ENCODE measurements around the gene EYS. TPM values are rescaled to one million over a fixed set of nuclear protein-coding genes. Genes with fewer than 3 reads are reported as not detected.

Gene EYS
- total RNA-seq, 1 experiment from 2014 or later, result not detected

GRCh38 chr6:64041373-64041772 lies 1665.7 kb downstream of the EYS start (continued):
- TF ChIP-seq ZBTB33 (IDR thresholded peaks at IDR 0.05; ENCODE audit: extremely low read depth, insufficient replicate concordance, low read length), result no peak

GRCh38 chr6:64040113-64040512 lies 1666.9 kb downstream of the EYS start:
- H3K4me2 ChIP-seq (ENCODE audit: low read length), result no peak overlapping the region
- no TSS peak for BruUV-seq (replicated peaks)
- no peaks in the 10 kb centered on the region for H3K79me2 ChIP-seq (ENCODE audit: insufficient read depth, low read length)
- H3K27ac ChIP-seq (ENCODE audit: low read depth, low read length), result no peak overlapping the region
- RAD21 ChIA-PET (ENCODE audit: low non-redundant PET in 1 of 2, low total read pairs in 2 of 2, uncharacterized antibody in 2 of 2, unreplicated experiment in 2 of 2), result no interaction called here
- no peaks in the 10 kb centered on the region for H3K27me3 ChIP-seq (ENCODE audit: insufficient read depth, low read length)
- no peaks in the 10 kb centered on the region for H3K9me3 ChIP-seq (ENCODE audit: control insufficient read depth in 1 of 2, insufficient read depth in 1 of 2, low read depth in 1 of 2, low read length in 2 of 2)
- H4K20me1 ChIP-seq (ENCODE audit: insufficient read depth), result no peaks in the 10 kb centered on the region
- H3K36me3 ChIP-seq (ENCODE audit: control insufficient read depth in 1 of 2, insufficient read depth in 2 of 2, low read length in 2 of 2), result no peaks in the 10 kb centered on the region
- no peak overlapping the region for H3K4me3 ChIP-seq (replicated peaks in 1 of 2; ENCODE audit: low read depth in 1 of 2, low read length in 2 of 2)
- no peak overlapping the region for H2AFZ ChIP-seq (ENCODE audit: low read depth, low read length, poor library complexity, severe bottlenecking)
- intact Hi-C loops (cut with micrococcal nuclease), result no loop called here
- no peak overlapping the region for H3K9ac ChIP-seq (ENCODE audit: low read length)
- no peak for ATAC-seq
- no peak for TF ChIP-seq EZH2 (IDR thresholded peaks at IDR 0.05)
- TF ChIP-seq, protein P1, sequence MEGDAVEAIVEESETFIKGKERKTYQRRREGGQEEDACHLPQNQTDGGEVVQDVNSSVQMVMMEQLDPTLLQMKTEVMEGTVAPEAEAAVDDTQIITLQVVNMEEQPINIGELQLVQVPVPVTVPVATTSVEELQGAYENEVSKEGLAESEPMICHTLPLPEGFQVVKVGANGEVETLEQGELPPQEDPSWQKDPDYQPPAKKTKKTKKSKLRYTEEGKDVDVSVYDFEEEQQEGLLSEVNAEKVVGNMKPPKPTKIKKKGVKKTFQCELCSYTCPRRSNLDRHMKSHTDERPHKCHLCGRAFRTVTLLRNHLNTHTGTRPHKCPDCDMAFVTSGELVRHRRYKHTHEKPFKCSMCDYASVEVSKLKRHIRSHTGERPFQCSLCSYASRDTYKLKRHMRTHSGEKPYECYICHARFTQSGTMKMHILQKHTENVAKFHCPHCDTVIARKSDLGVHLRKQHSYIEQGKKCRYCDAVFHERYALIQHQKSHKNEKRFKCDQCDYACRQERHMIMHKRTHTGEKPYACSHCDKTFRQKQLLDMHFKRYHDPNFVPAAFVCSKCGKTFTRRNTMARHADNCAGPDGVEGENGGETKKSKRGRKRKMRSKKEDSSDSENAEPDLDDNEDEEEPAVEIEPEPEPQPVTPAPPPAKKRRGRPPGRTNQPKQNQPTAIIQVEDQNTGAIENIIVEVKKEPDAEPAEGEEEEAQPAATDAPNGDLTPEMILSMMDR (IDR thresholded peaks at IDR 0.05 in 2 of 3, conservative IDR thresholded peaks at IDR 0.05 in 1 of 3; ENCODE audit: borderline replicate concordance in 1 of 3, insufficient read depth in 1 of 3, low read depth in 2 of 3, low read length in 2 of 3), result no peak
- no peak for TF ChIP-seq CEBPB (IDR thresholded peaks at IDR 0.05; ENCODE audit: low read depth)
- TF ChIP-seq POLR2A (IDR thresholded peaks at IDR 0.05; ENCODE audit: borderline replicate concordance, extremely low read depth, insufficient read depth, insufficient read length), result no peak
- no peak for TF ChIP-seq TCF7L2 (IDR thresholded peaks at IDR 0.05; ENCODE audit: borderline replicate concordance, extremely low read depth, insufficient read depth, insufficient read length)
- TF ChIP-seq EZH2phosphoT487 (IDR thresholded peaks at IDR 0.05; ENCODE audit: borderline replicate concordance), result no peak
- TF ChIP-seq, protein P2, sequence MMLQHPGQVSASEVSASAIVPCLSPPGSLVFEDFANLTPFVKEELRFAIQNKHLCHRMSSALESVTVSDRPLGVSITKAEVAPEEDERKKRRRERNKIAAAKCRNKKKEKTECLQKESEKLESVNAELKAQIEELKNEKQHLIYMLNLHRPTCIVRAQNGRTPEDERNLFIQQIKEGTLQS (IDR thresholded peaks at IDR 0.05), result no peak
- TF ChIP-seq ZNF274 (IDR thresholded peaks at IDR 0.05; ENCODE audit: low read depth, low read length), result no peak
- TF ChIP-seq SIN3A (IDR thresholded peaks at IDR 0.05; ENCODE audit: low read depth), result no peak
- no peak for TF ChIP-seq YY1 (IDR thresholded peaks at IDR 0.05; ENCODE audit: extremely low read depth, insufficient replicate concordance, low read depth, low read length)
- no peak for TF ChIP-seq RAD21 (IDR thresholded peaks at IDR 0.05; ENCODE audit: low read depth)
- TF ChIP-seq POLR2AphosphoS5 (IDR thresholded peaks at IDR 0.05; ENCODE audit: low read depth, low read length), result no peak
- no peak for TF ChIP-seq CBX3 (IDR thresholded peaks at IDR 0.05; ENCODE audit: low read depth)
- no peak for TF ChIP-seq ELF1 (IDR thresholded peaks at IDR 0.05; ENCODE audit: borderline replicate concordance, low read depth)
- TF ChIP-seq ZBTB33 (IDR thresholded peaks at IDR 0.05; ENCODE audit: extremely low read depth, insufficient replicate concordance, low read length), result no peak
- no peak for TF ChIP-seq JUND (IDR thresholded peaks at IDR 0.05)
- TF ChIP-seq ZFX (IDR thresholded peaks at IDR 0.05), result no peak
- no peak for TF ChIP-seq MAX (IDR thresholded peaks at IDR 0.05)
- TF ChIP-seq SRF (IDR thresholded peaks at IDR 0.05; ENCODE audit: low read depth), result no peak
- no peak for TF ChIP-seq SP1 (IDR thresholded peaks at IDR 0.05; ENCODE audit: low read depth)
- no peaks in the 10 kb centered on the region for H3K9me2 ChIP-seq (ENCODE audit: insufficient read depth)
- POLR2A ChIA-PET, result no interaction called here
- no peak for DNase-seq (ENCODE audit: low read depth, low spot score)
- no peaks in the 10 kb centered on the region for H3K4me1 ChIP-seq (ENCODE audit: control insufficient read depth in 1 of 2, insufficient read depth in 2 of 2, low read length in 2 of 2)
- CTCF ChIA-PET, result no interaction called here
